ENCODE measurements around the gene WSCD2. TPM values are rescaled to one million over a fixed set of nuclear protein-coding genes. Genes with fewer than 3 reads are reported as not detected.

The WSCD2 gene
- total RNA-seq, 4 donors from 2014 or later = 6.7 TPM; not detected in 3

DNA sequence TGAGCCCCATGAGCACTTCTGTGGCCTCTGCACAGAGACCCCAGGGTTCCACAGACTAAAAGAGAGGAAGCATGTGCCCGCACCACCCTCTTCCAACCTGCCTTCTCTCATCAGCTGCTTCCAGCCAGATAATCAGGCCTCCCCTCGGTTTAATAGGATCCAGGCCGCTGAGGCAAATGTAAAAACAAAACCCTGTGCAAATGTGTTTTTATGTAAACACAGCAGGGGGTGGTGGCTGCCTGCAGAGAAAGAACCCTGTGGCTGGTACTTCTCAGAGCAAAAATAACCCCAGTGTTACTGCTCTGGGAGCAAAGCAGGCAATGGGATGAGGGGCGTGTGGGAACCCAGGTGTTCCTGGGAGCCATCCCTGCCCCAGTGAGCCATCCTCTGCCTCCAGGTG, 46.2 kb downstream of the WSCD2 start:
- TF ChIP-seq, protein P1, sequence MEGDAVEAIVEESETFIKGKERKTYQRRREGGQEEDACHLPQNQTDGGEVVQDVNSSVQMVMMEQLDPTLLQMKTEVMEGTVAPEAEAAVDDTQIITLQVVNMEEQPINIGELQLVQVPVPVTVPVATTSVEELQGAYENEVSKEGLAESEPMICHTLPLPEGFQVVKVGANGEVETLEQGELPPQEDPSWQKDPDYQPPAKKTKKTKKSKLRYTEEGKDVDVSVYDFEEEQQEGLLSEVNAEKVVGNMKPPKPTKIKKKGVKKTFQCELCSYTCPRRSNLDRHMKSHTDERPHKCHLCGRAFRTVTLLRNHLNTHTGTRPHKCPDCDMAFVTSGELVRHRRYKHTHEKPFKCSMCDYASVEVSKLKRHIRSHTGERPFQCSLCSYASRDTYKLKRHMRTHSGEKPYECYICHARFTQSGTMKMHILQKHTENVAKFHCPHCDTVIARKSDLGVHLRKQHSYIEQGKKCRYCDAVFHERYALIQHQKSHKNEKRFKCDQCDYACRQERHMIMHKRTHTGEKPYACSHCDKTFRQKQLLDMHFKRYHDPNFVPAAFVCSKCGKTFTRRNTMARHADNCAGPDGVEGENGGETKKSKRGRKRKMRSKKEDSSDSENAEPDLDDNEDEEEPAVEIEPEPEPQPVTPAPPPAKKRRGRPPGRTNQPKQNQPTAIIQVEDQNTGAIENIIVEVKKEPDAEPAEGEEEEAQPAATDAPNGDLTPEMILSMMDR (IDR thresholded peaks at IDR 0.05) = no peak
- TF ChIP-seq POLR2A (IDR thresholded peaks at IDR 0.05) = no peak
- Histone ChIP-seq H3K9me3 (no peaks in the 10 kb centered on the region), H3K27me3 (no peaks in the 10 kb centered on the region), H3K4me1 (no peaks in the 10 kb centered on the region), H3K36me3 (no peaks in the 10 kb centered on the region), H3K27ac (no peak overlapping the region), H3K4me3 (no peak overlapping the region)
- no peak for DNase-seq

DNA sequence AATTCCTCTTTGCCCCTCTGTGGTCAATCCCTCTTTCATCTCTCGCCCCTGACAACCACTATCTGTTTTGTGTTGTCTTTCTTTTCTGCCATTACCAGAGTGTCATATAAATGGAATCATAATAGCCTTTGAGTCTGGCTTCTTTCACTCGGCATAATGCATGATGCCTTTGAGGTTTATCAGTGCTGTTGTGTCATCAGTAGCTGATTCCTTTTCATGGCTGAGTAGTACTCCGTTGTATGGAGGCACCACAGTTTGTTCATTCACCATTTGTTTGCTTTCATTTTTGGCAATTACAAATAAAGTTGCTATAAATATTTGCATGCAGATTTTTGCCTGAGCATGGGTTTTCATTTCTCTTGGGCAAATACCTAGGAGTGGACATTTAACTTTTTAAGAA, 47.2 kb downstream of the WSCD2 start:
- Histone ChIP-seq H3K4me3 (no peak overlapping the region), H3K36me3 (no peaks in the 10 kb centered on the region), H3K27me3 (no peaks in the 10 kb centered on the region), H3K9me3 (no peaks in the 10 kb centered on the region), H3K27ac (no peak overlapping the region), H3K4me1 (no peaks in the 10 kb centered on the region)
- TF ChIP-seq, protein P1 (IDR thresholded peaks at IDR 0.05) = no peak
- no peak for TF ChIP-seq POLR2A (IDR thresholded peaks at IDR 0.05)
- DNase-seq = no peak

DNA sequence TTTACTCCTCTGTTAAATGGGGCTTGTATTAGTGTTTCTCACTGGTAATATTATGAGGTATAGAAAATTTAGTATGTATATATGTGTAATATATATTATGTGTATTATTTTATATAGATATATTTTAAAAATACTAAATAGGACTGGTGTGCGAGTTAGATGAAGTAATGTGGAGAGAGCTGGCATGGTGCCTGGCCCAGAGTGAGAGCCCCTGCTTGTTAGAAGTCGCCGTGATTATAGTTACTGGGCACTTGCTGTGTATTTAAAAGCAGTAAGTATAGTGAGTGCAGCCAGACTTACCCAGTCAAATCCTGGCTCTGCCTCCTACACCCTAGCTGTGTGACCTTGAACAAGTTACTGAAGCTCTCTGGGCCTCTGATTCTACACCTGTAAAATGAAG, 48.0 kb downstream of the WSCD2 start:
- H3K36me3 ChIP-seq = no peaks in the 10 kb centered on the region
- no peak for DNase-seq
- H3K27ac ChIP-seq = no peak overlapping the region
- TF ChIP-seq POLR2A (IDR thresholded peaks at IDR 0.05) = no peak
- TF ChIP-seq, protein P1 (IDR thresholded peaks at IDR 0.05) = no peak
- H3K9me3 ChIP-seq = no peaks in the 10 kb centered on the region
- no peaks in the 10 kb centered on the region for H3K4me1 ChIP-seq
- H3K4me3 ChIP-seq = no peak overlapping the region
- no peaks in the 10 kb centered on the region for H3K27me3 ChIP-seq

DNA sequence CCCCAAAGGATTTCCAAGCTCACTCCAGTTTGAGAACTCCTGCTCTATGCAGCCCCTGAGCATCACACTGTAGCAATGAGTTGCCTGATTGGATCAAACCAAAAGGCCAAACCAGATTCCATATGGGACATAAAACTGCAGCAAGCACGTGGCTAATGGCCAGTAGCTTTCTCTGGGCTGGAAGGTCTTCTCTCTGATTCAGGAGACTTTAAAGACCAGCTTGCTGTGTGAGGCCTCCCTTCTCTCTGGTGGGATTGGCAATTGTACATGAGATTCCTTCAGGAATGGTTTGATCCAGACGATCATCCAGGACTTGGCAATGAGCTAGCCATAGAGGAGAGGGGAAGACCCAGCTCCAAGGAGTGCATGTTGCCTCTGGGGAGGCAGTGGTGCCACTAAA, 50.2 kb downstream of the WSCD2 start:
- Histone ChIP-seq H3K4me1 (no peaks in the 10 kb centered on the region), H3K36me3 (no peaks in the 10 kb centered on the region), H3K4me3 (no peak overlapping the region), H3K27ac (no peak overlapping the region), H3K9me3 (no peaks in the 10 kb centered on the region), H3K27me3 (no peaks in the 10 kb centered on the region)
- no peak for DNase-seq
- TF ChIP-seq, protein P1 (IDR thresholded peaks at IDR 0.05) = no peak
- TF ChIP-seq POLR2A (IDR thresholded peaks at IDR 0.05) = no peak

DNA sequence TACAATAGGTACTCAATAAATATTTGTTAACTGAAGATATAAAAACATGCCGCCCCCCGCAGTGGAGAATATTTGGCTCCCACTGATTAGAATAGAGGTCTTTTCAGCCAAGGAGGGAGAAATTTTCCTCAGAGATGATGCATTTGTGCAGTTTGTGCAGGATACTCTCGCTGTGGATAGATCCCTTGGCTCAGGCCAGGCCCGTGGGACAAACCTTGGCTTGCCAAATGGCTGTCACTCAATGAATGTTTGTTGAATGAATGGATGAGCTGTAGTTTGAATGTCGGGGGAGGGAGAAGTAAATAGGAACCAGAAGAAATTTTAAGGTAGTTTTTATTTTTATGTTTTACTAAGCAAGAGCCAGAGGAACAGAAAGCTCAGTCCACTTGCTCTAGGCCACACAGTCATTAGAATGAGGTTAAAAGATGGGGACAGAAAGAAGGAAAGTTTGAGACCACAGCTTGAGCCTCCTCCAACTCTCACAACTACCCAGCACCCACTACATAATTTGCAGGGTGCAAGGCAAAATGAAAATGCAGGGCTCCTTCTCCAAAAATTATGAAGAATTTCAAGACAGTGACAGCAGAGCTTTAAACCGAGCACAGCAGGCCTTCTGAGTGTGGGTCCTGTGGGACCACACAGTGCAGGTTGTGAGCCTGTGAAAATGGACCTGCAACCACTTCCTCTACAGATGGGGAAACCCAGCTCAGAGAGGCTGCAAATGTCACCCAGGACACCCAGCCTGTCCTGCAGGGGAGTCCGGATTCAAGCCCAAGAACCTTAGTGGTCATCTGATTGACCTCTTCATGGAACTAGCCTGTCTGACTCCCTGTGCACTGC, 51.4 kb downstream of the WSCD2 start:
- Histone ChIP-seq H3K27ac (no peak overlapping the region), H3K4me3 (no peak overlapping the region), H3K27me3 (no peaks in the 10 kb centered on the region), H3K9me3 (no peaks in the 10 kb centered on the region), H3K4me1 (no peaks in the 10 kb centered on the region), H3K36me3 (no peaks in the 10 kb centered on the region)
- TF ChIP-seq, protein P1 (IDR thresholded peaks at IDR 0.05) = no peak
- TF ChIP-seq POLR2A (IDR thresholded peaks at IDR 0.05) = no peak
- DNase-seq = no peak

Data from Peyer's patch (tissue), 4 donors.